ENCODE data around the gene ARHGAP4. TPM values are rescaled to one million over a fixed set of nuclear protein-coding genes. Genes with fewer than 3 reads are reported as not detected.

ARHGAP4 gene
- polyA plus RNA-seq, 1 experiment = 0.12 TPM

DNA sequence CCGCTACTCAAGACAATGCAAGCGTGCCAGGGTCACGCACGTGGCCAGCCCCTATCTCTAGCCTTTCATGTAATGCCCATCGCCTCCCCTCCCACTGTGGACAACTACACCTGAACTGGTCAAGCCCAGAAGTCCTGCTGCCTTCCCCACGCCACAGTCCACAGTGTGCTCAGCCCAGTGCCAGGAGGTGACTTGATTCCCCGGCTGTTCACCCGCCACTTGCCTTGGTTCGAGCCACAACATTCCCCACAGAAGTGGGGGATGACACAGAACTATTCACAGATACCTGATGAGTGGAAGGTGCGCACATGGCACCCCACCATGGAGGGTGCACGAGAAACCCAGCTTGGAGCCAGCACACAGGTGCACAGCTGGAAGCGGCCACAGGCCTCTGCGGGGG, 6.8 kb downstream of the ARHGAP4 start:
- Histone ChIP-seq H3K9me3 (ENCODE audit: control insufficient read depth, insufficient read depth, low read length) (no peaks in the 10 kb centered on the region), H3K27ac (ENCODE audit: low read depth, low read length) (no peak overlapping the region), H3K4me3 (ENCODE audit: low read depth, low read length) (no peak overlapping the region), H3K27me3 (ENCODE audit: control insufficient read depth, insufficient read depth, low read length) (no peaks in the 10 kb centered on the region)
- ChIA-PET POLR2A (no interaction called here), CTCF (no interaction called here)
- DNase-seq (ENCODE audit: low read depth, low spot score) = no peak
- TF ChIP-seq, protein P1, sequence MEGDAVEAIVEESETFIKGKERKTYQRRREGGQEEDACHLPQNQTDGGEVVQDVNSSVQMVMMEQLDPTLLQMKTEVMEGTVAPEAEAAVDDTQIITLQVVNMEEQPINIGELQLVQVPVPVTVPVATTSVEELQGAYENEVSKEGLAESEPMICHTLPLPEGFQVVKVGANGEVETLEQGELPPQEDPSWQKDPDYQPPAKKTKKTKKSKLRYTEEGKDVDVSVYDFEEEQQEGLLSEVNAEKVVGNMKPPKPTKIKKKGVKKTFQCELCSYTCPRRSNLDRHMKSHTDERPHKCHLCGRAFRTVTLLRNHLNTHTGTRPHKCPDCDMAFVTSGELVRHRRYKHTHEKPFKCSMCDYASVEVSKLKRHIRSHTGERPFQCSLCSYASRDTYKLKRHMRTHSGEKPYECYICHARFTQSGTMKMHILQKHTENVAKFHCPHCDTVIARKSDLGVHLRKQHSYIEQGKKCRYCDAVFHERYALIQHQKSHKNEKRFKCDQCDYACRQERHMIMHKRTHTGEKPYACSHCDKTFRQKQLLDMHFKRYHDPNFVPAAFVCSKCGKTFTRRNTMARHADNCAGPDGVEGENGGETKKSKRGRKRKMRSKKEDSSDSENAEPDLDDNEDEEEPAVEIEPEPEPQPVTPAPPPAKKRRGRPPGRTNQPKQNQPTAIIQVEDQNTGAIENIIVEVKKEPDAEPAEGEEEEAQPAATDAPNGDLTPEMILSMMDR (IDR thresholded peaks at IDR 0.05; ENCODE audit: low read depth, low read length) = no peak

DNA sequence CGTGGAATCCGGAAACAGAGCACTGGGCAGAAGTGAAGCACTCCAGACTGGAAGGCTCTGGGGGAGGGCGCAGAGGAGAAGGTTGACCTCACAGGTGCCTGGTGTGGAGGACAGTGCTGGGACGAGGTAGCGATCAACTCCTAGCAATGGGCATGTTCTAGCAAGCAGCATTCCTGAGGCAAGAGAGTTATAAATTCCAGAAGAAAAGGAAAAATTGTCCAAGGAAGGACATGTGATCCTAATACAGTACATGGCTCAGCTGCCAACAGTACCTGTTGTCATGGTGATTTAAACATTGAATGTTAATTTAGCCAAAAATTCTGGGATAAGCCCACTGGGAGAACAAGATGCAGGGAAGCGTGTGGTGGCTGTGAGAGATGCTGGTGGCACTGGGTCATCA, 8.2 kb downstream of the ARHGAP4 start:
- no peak overlapping the region for H3K27ac ChIP-seq (ENCODE audit: low read depth, low read length)
- ChIA-PET CTCF (no interaction called here), POLR2A (no interaction called here)
- TF ChIP-seq, protein P1 (IDR thresholded peaks at IDR 0.05; ENCODE audit: low read depth, low read length) = no peak
- H3K4me3 ChIP-seq (ENCODE audit: low read depth, low read length) = no peak overlapping the region
- no peak for DNase-seq (ENCODE audit: low read depth, low spot score)
- peaks cover 3% of the 10 kb centered on the region for H3K27me3 ChIP-seq (ENCODE audit: control insufficient read depth, insufficient read depth, low read length)
- H3K9me3 ChIP-seq (ENCODE audit: control insufficient read depth, insufficient read depth, low read length) = no peaks in the 10 kb centered on the region

DNA sequence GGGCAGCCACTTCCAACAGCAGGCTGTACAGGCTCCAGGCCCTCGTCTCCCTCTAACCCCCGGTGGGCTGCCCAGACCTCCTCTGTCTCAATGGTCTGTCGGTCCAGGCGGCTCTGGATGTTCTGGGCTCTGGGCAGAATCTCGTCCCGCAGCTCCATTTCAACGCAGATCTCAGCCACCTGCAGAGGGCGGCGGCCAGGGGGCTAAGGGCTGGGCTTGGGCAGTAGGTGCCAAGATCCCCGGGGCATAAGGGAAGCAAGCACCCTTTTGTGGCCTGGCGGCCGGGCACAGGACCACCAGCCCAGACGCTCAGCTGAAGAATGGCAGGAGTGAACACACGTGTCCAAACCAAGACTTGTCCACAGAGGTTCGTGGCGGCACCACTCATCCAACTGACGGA, 12.4 kb downstream of the ARHGAP4 start:
- POLR2A ChIA-PET = no interaction called here
- TF ChIP-seq, protein P1 (IDR thresholded peaks at IDR 0.05; ENCODE audit: low read depth, low read length) = no peak
- no peak overlapping the region for H3K4me3 ChIP-seq (ENCODE audit: low read depth, low read length)
- H3K27ac ChIP-seq (ENCODE audit: low read depth, low read length) = no peak overlapping the region
- H3K9me3 ChIP-seq (ENCODE audit: control insufficient read depth, insufficient read depth, low read length) = no peaks in the 10 kb centered on the region; the same call in 1 of the 2 replicates
- peaks cover 3% of the 10 kb centered on the region for H3K27me3 ChIP-seq (ENCODE audit: control insufficient read depth, insufficient read depth, low read length)
- no peak for DNase-seq (ENCODE audit: low read depth, low spot score)
- CTCF ChIA-PET = interaction anchor here (1.4 kb wide), 1 partner anchor 9 kb away, joined by 4 read pairs; no protein-coding TSS in a partner anchor

DNA sequence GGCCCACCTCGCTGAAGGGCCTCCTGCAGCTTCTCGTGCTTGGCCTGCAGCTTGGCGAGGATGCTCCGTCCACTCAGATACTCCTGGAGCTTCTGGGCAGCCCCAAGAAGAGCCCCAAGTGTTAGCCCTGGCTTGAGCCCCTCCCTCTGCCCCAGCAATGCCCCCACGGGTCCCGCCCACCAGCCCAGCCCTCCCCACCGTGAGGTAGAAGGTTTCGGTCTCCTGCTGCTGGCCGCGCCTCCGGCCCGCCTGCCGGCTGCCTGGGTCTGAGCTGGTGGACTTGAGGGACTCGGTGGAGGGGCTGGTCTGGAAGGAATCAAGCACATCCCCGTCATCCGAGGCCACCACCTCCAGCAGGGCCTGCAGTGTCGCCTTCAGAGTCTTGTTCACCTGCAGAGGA, 12.9 kb downstream of the ARHGAP4 start:
- DNase-seq (ENCODE audit: low read depth, low spot score) = no peak
- Histone ChIP-seq H3K4me3 (ENCODE audit: low read depth, low read length) (no peak overlapping the region), H3K9me3 (ENCODE audit: control insufficient read depth, insufficient read depth, low read length) (no peaks in the 10 kb centered on the region; the same call in 1 of the 2 replicates), H3K27ac (ENCODE audit: low read depth, low read length) (no peak overlapping the region), H3K27me3 (ENCODE audit: control insufficient read depth, insufficient read depth, low read length) (peaks cover 3% of the 10 kb centered on the region)
- ChIA-PET CTCF (interaction anchor here (1.4 kb wide), 1 partner anchor 10 kb away, joined by 4 read pairs; no protein-coding TSS in a partner anchor), POLR2A (no interaction called here)
- TF ChIP-seq, protein P1 (IDR thresholded peaks at IDR 0.05; ENCODE audit: low read depth, low read length) = no peak

DNA sequence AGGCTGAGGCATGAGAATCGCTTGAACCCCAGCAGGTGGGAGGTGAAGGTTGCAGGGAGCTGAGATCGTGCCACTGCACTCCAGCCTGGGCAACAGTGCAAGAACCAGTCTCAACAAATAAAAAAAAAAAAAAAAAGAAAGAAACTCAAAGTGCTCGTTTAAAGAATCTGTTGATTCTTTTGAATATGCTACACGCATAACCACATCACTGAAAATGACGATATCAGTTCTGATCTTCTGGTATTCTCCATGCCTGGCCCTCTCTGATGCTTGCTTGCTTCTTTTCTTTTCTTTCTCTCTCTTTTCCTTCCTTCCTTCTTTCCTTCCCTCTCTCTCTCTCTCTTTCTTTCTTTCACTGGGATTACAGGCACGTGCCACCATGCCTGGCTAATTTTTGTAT, 14.3 kb downstream of the ARHGAP4 start:
- H3K4me3 ChIP-seq (ENCODE audit: low read depth, low read length) = no peak overlapping the region
- no peaks in the 10 kb centered on the region; the same call in 1 of the 2 replicates for H3K9me3 ChIP-seq (ENCODE audit: control insufficient read depth, insufficient read depth, low read length)
- TF ChIP-seq, protein P1 (IDR thresholded peaks at IDR 0.05; ENCODE audit: low read depth, low read length) = no peak
- peaks cover 5% of the 10 kb centered on the region for H3K27me3 ChIP-seq (ENCODE audit: control insufficient read depth, insufficient read depth, low read length)
- no peak overlapping the region for H3K27ac ChIP-seq (ENCODE audit: low read depth, low read length)
- POLR2A ChIA-PET = no interaction called here
- CTCF ChIA-PET = interaction anchor here (0.6 to 0.7 kb wide), 2 partner anchors 10 to 155 kb away, joined by 3 to 4 read pairs; no protein-coding TSS in a partner anchor
- no peak for DNase-seq (ENCODE audit: low read depth, low spot score)

Data from AG04450 (cell line).